HepG2 (cell line): Measurements from ENCODE around the gene CALCA. TPM values are rescaled to one million over a fixed set of nuclear protein-coding genes. Genes with fewer than 3 reads are reported as not detected.

ENCODE experiments used
- ATAC-seq: fragments of 200-7000 bp; cut with Tn5 transposase; 3 replicates; pipeline ENCODE4 v1.9.1; 2020; ENCODE audit warnings: mild to moderate bottlenecking, moderate library complexity
- BruUV-seq: library from RNA; stranded (reverse); fragments of 400-500 nt; replicated peaks from 2 replicates; lab custom pipeline; 2021; lab: Mats Ljungman, UMichigan
- CTCF ChIA-PET: fragments of 300-600 bp; formaldehyde crosslinking; extraction: SDS; loops from one replicate; lab custom pipeline; 2021; ENCODE audit warnings: low total read pairs, inconsistent platforms, low intra/inter-chr PET ratio; lab: Yijun Ruan, JAX
- POLR2A ChIA-PET: fragments of 350-600 bp; sonication (Branson Sonifier 250); formaldehyde crosslinking; loops from one replicate; lab custom pipeline; 2020; ENCODE audit warnings: antibody characterized with exemption, inconsistent platforms; lab: Yijun Ruan, JAX
- DNase-seq: peaks from one replicate; pipeline ENCODE4 v3.0.0-alpha.2; 2015; ENCODE audit warnings: low spot score
- FAIRE-seq: peaks from 3 replicates; lab custom pipeline; 2011; peaks lifted over from hg19 to GRCh38; lab: Jason Lieb, UNC
- H2AFZ ChIP-seq: one replicate; pipeline ENCODE4 v1.6.1; 2011; ENCODE audit warnings: low read length, inconsistent platforms
- H3K27ac ChIP-seq: fragments of 300-600 bp; 3 replicates; pipeline ENCODE4 v1.8.0; 2011; ENCODE audit warnings: mixed run types, mild to moderate bottlenecking, mixed read lengths, low read length, inconsistent platforms; ENCODE audit not compliant: insufficient read depth; ENCODE audit errors: extremely low read length
- H3K27me3 ChIP-seq, 2 experiments: fragments of 200-600 bp in 1 of 2; 2 replicates in 1 of 2; 3 replicates in 1 of 2; pipeline versions ENCODE4 v1.6.0 to v1.8.0; 2011; ENCODE audit warnings: low read length in 2 of 2, mild to moderate bottlenecking in 2 of 2, moderate library complexity in 2 of 2, inconsistent platforms in 1 of 2; ENCODE audit not compliant: insufficient read depth in 2 of 2, control insufficient read depth in 1 of 2
- H3K36me3 ChIP-seq, 2 experiments: fragments of 200-600 bp in 1 of 2; replicated peaks in 1 of 2; 2 replicates in 1 of 2; 3 replicates in 1 of 2; pipeline versions ENCODE4 v1.5.1 to v1.8.0; 2011; ENCODE audit warnings: low read length in 2 of 2, inconsistent platforms in 1 of 2; ENCODE audit not compliant: insufficient read depth in 2 of 2, control insufficient read depth in 1 of 2
- H3K4me1 ChIP-seq: 2 replicates; pipeline ENCODE4 v1.5.1; 2012; ENCODE audit warnings: low read length, inconsistent platforms; ENCODE audit not compliant: insufficient read depth
- H3K4me2 ChIP-seq: 2 replicates; pipeline ENCODE4 v1.6.0; 2011; ENCODE audit warnings: low read depth, low read length, inconsistent platforms
- H3K4me3 ChIP-seq, 3 experiments: fragments of 200-600 bp in 1 of 3; sonication (generic), shearing (Covaris generic) in 1 of 3; replicated peaks in 1 of 3; 2 replicates each; pipeline ENCODE4 v1.5.1; 2011 to 2016; ENCODE audit warnings: low read length in 3 of 3, inconsistent platforms in 2 of 3, low read depth in 2 of 3, mild to moderate bottlenecking in 2 of 3, control low read depth in 1 of 3, mixed read lengths in 1 of 3; ENCODE audit not compliant: insufficient read depth in 1 of 3
- H3K79me2 ChIP-seq: one replicate; pipeline ENCODE4 v1.6.1; 2011; ENCODE audit warnings: low read length, inconsistent platforms; ENCODE audit not compliant: insufficient read depth
- H3K9ac ChIP-seq: 2 replicates; pipeline ENCODE4 v1.6.0; 2011; ENCODE audit warnings: mild to moderate bottlenecking, low read depth, low read length, inconsistent platforms; ENCODE audit not compliant: insufficient read depth
- H3K9me3 ChIP-seq: 2 replicates; pipeline ENCODE4 v1.5.1; 2012; ENCODE audit warnings: mild to moderate bottlenecking, low read length
- H4K20me1 ChIP-seq: 2 replicates; pipeline ENCODE4 v1.6.0; 2011; ENCODE audit warnings: inconsistent platforms, mild to moderate bottlenecking, low read length, moderate library complexity; ENCODE audit not compliant: insufficient read depth
- GATAD2A ChIP-seq: IDR thresholded peaks from 2 replicates; pipeline ENCODE4 v1.6.1; 2016
- JUN ChIP-seq: sonication (generic); formaldehyde crosslinking; IDR thresholded peaks from 2 replicates; pipeline ENCODE4 v1.4.0; 2020; ENCODE audit warnings: mild to moderate bottlenecking, missing genetic modification reagents
- RAD21 ChIP-seq: fragments of 450-650 bp; formaldehyde crosslinking; IDR thresholded peaks from 2 replicates; pipeline ENCODE4 v1.5.0; 2020; ENCODE audit warnings: mild to moderate bottlenecking
- SMARCC2 ChIP-seq: fragments of 450-650 bp; IDR thresholded peaks from 2 replicates; pipeline ENCODE4 v1.6.1; 2017; ENCODE audit warnings: antibody characterized with exemption, mild to moderate bottlenecking
- SMC3 ChIP-seq: IDR thresholded peaks from 2 replicates; pipeline ENCODE4 v1.6.1; 2011; ENCODE audit warnings: low read length, improper control_type of control experiment
- STAG1 ChIP-seq: sonication (generic); formaldehyde crosslinking; IDR thresholded peaks from 2 replicates; pipeline ENCODE4 v1.4.0; 2020; ENCODE audit warnings: missing genetic modification reagents
- XRCC5 ChIP-seq: fragments of 200-400 bp; formaldehyde crosslinking; optimal IDR thresholded peaks from 2 replicates; pipeline ENCODE3; 2017; ENCODE audit warnings: mild to moderate bottlenecking, low read length
- ZNF121 ChIP-seq: sonication (generic); formaldehyde crosslinking; IDR thresholded peaks from 2 replicates; pipeline ENCODE4 v1.5.0; 2020; ENCODE audit warnings: mild to moderate bottlenecking, missing genetic modification reagents
- ZNF205 ChIP-seq: IDR thresholded peaks from 2 replicates; pipeline ENCODE4 v1.6.1; 2018; ENCODE audit warnings: missing biosample characterization, missing genetic modification reagents
- ZNF33A ChIP-seq: sonication (generic); formaldehyde crosslinking; IDR thresholded peaks from 2 replicates; pipeline ENCODE4 v1.5.1; 2020; ENCODE audit warnings: missing genetic modification reagents, mild to moderate bottlenecking, moderate library complexity, borderline replicate concordance
- ZNF543 ChIP-seq: sonication (generic); formaldehyde crosslinking; IDR thresholded peaks from 2 replicates; pipeline ENCODE4 v1.4.0; 2020; ENCODE audit warnings: mild to moderate bottlenecking, missing genetic modification reagents
- ZNF556 ChIP-seq: sonication (generic); formaldehyde crosslinking; IDR thresholded peaks from 2 replicates; pipeline ENCODE4 v1.4.0; 2020; ENCODE audit warnings: mild to moderate bottlenecking, missing genetic modification reagents, borderline replicate concordance
- WGBS: methylation state at CpG from one replicate; pipeline ENCODE4 v1.1.6; 2017; ENCODE audit warnings: low lambda C conversion rate; 5-methylcytosine and 5-hydroxymethylcytosine counted together
- in situ Hi-C: cut with HindIII; loops from 2 replicates; pipeline ENCODE4 v1.10.0; 2017; ENCODE audit warnings: low pct_unique_long_range_greater_than_20kb; ENCODE audit not compliant: extremely low pct_ligation_motif_present
- intact Hi-C: fragments of 100-400 bp; cut with micrococcal nuclease; formaldehyde crosslinking; loops from one replicate; pipeline ENCODE4 v1.10.0; 2022; ENCODE audit not compliant: unreplicated experiment
- polyA plus RNA-seq, 8 experiments: library from polyadenylated mRNA; depleted of rRNA in 3 of 8; stranded (reverse) in 7 of 8; unstranded in 1 of 8; fragments of >200 nt; fragmentation: Illumina TruSeq in 4 of 8; extraction: Trizol in 4 of 8; gene quantifications; 2 replicates each; pipeline versions ENCODE4 v1.2.1 to v1.2.3, GENCODE V29; 2011 to 2016; ENCODE audit warnings: low read depth in 4 of 8, missing spikeins in 1 of 8, mixed read lengths in 1 of 8; ENCODE audit not compliant: insufficient read depth in 1 of 8
- total RNA-seq, 5 experiments: library from RNA; depleted of rRNA; stranded (reverse); fragments of >200 nt; fragmentation: Illumina TruSeq; extraction: Trizol; gene quantifications; 2 replicates each; pipeline ENCODE4 v1.2.3, GENCODE V29; 2016; ENCODE audit warnings: low read depth in 1 of 5
- TF ChIP-seq, protein P1 (sequence below): sonication (generic); formaldehyde crosslinking; IDR thresholded peaks from 2 replicates; pipeline ENCODE4 v1.5.0; 2020; ENCODE audit warnings: mild to moderate bottlenecking, missing genetic modification reagents, moderate library complexity
- TF ChIP-seq, protein P2 (sequence below), 2 experiments: fragments of 450-650 bp in 1 of 2; sonication (generic) in 1 of 2; formaldehyde crosslinking; IDR thresholded peaks; 2 replicates each; pipeline versions ENCODE4 v1.5.0 to v1.8.0; 2020 to 2022; ENCODE audit warnings: mild to moderate bottlenecking in 1 of 2, missing genetic modification reagents in 1 of 2
- TF ChIP-seq, protein P3 (sequence below): sonication (generic); formaldehyde crosslinking; IDR thresholded peaks from 2 replicates; pipeline ENCODE4 v1.5.0; 2020; ENCODE audit warnings: missing genetic modification reagents
- TF ChIP-seq, protein P4 (sequence below): sonication (generic); formaldehyde crosslinking; IDR thresholded peaks from 2 replicates; pipeline ENCODE4 v1.4.0; 2020; ENCODE audit warnings: missing genetic modification reagents

CALCA gene
- total and polyA plus RNA-seq, 2 of the 13 experiments (the other 11 are each of a cell fraction or from before 2014, with no cell fraction given), result not detected

DNA sequence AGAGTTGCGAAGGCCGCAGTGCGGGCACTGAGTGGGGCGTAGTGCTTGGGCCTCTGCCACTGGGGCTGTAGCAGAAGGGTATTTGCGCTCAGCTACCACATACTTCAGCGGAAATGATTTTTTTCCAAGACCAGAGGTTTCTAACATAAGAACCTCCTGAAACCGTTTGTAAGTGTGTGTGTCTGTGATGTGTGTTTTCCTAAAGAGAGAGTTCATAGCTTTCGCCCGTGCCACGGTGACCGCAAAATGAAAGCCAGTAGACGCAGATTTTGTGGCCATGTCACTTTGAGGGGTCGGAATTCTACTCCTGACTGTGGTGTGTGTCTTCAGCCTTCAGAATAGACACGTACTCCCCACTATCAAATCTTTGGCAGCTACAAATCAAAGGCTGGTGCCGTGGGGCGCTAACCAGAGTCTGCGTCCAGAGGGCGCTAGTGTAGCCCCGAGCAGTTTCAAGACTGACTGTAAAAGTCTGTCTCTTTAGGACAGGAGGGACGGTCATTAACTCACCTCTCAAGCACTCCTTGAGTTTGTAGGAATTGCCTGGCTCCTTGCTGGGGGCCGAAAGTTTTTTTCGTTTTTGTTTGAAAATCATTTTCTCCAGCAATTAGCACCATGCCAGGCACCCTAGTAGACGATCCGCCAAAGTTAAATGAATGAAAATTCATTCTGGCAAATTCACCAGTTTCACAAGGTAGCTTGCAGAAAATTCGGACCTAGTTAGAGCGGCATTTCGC is 2.5 kb upstream of the CALCA start:
- ATAC-seq, result peak; percentile 85
- ChIA-PET CTCF (interaction anchor here (0.8 kb wide), 1 partner anchor 32 kb away, joined by 3 read pairs; no protein-coding TSS in a partner anchor), POLR2A (no interaction called here)
- H3K4me3 ChIP-seq, result no peak overlapping the region
- FAIRE-seq, result no peak
- no peaks in the 10 kb centered on the region for H3K79me2 ChIP-seq
- H3K36me3 ChIP-seq, result no peaks in the 10 kb centered on the region
- WGBS, result 20% methylated on average over 23 of the region's 27 CpGs
- no peak overlapping the region for H2AFZ ChIP-seq
- intact Hi-C loops, result loop anchor here (1.0 to 5.0 kb wide), 3 partner anchors 32 to 233 kb away; no protein-coding TSS in a partner anchor
- H3K9ac ChIP-seq, result no peak overlapping the region
- H3K4me1 ChIP-seq, result no peaks in the 10 kb centered on the region
- no peak overlapping the region for H3K27ac ChIP-seq
- peaks cover 2 to 41% of the 10 kb centered on the region in 2 experiments; a peak in 4 of 5 replicates for H3K27me3 ChIP-seq
- H3K9me3 ChIP-seq, result no peaks in the 10 kb centered on the region
- no peaks in the 10 kb centered on the region for H4K20me1 ChIP-seq
- in situ Hi-C loops, result no loop called here
- H3K4me2 ChIP-seq, result peak overlapping the region; percentile 21; the same call in 1 of the 2 replicates
- no TSS peak for BruUV-seq
- peak; percentile 16 for DNase-seq
- TF ChIP-seq GATAD2A (CRISPR knock-in tag), result no peak
- TF ChIP-seq, protein P1, sequence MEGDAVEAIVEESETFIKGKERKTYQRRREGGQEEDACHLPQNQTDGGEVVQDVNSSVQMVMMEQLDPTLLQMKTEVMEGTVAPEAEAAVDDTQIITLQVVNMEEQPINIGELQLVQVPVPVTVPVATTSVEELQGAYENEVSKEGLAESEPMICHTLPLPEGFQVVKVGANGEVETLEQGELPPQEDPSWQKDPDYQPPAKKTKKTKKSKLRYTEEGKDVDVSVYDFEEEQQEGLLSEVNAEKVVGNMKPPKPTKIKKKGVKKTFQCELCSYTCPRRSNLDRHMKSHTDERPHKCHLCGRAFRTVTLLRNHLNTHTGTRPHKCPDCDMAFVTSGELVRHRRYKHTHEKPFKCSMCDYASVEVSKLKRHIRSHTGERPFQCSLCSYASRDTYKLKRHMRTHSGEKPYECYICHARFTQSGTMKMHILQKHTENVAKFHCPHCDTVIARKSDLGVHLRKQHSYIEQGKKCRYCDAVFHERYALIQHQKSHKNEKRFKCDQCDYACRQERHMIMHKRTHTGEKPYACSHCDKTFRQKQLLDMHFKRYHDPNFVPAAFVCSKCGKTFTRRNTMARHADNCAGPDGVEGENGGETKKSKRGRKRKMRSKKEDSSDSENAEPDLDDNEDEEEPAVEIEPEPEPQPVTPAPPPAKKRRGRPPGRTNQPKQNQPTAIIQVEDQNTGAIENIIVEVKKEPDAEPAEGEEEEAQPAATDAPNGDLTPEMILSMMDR (CRISPR knock-in tag), result peak; percentile 70
- peak; percentile 16; the same call in 1 of the 2 replicates for TF ChIP-seq RAD21
- TF ChIP-seq, protein P2, sequence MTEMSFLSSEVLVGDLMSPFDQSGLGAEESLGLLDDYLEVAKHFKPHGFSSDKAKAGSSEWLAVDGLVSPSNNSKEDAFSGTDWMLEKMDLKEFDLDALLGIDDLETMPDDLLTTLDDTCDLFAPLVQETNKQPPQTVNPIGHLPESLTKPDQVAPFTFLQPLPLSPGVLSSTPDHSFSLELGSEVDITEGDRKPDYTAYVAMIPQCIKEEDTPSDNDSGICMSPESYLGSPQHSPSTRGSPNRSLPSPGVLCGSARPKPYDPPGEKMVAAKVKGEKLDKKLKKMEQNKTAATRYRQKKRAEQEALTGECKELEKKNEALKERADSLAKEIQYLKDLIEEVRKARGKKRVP (CRISPR knock-in tag; IDR thresholded peaks at IDR 0.05), result no peak
- no peak for TF ChIP-seq ZNF121 (CRISPR knock-in tag)
- no peak for TF ChIP-seq ZNF33A (CRISPR knock-in tag)
- TF ChIP-seq JUN (CRISPR knock-in tag), result no peak
- TF ChIP-seq, protein P3, sequence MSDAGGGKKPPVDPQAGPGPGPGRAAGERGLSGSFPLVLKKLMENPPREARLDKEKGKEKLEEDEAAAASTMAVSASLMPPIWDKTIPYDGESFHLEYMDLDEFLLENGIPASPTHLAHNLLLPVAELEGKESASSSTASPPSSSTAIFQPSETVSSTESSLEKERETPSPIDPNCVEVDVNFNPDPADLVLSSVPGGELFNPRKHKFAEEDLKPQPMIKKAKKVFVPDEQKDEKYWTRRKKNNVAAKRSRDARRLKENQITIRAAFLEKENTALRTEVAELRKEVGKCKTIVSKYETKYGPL (CRISPR knock-in tag), result no peak
- TF ChIP-seq ZNF556, result no peak
- peak; percentile 32; the same call in 1 of the 2 replicates for TF ChIP-seq STAG1 (CRISPR knock-in tag)
- no peak for TF ChIP-seq SMARCC2
- TF ChIP-seq ZNF543 (CRISPR knock-in tag), result no peak
- TF ChIP-seq, protein P4, sequence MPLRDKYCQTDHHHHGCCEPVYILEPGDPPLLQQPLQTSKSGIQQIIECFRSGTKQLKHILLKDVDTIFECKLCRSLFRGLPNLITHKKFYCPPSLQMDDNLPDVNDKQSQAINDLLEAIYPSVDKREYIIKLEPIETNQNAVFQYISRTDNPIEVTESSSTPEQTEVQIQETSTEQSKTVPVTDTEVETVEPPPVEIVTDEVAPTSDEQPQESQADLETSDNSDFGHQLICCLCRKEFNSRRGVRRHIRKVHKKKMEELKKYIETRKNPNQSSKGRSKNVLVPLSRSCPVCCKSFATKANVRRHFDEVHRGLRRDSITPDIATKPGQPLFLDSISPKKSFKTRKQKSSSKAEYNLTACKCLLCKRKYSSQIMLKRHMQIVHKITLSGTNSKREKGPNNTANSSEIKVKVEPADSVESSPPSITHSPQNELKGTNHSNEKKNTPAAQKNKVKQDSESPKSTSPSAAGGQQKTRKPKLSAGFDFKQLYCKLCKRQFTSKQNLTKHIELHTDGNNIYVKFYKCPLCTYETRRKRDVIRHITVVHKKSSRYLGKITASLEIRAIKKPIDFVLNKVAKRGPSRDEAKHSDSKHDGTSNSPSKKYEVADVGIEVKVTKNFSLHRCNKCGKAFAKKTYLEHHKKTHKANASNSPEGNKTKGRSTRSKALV (CRISPR knock-in tag), result 0 out of 2 replicates have a peak, but pooled peaks have one; percentile 34
- TF ChIP-seq ZNF205 (CRISPR knock-in tag), result no peak
- TF ChIP-seq XRCC5, result peak; percentile 81
- TF ChIP-seq SMC3, result peak; percentile 49; the same call in 1 of the 2 replicates
